Posterior vena cava (tissue), 2 donors: ENCODE measurements around the gene PPARA. TPM values are rescaled to one million over a fixed set of nuclear protein-coding genes. Genes with fewer than 3 reads are reported as not detected.
A peak's percentile ranks its signal among the peaks of the same experiment; 100 is the strongest.
"Not testable (repeated sequence)": the region's sequence is repeated elsewhere in the genome, so short reads cannot be mapped to it uniquely, and the experiment has no call there.

Experiments used
- DNase-seq: peaks from one replicate; pipeline ENCODE4 v3.0.0-alpha.2; 2020; ENCODE audit warnings: low spot score
- intact Hi-C, 2 donors: fragments of 100-400 bp; cut with DNase I; formaldehyde crosslinking; loops; one replicate each; pipeline versions ENCODE4 v1.14.1 to v1.14.2; 2022 to 2023
- total RNA-seq, 2 donors: library from RNA; stranded (reverse); fragmentation: NEBNext Ultra II Directional; extraction: Animal tissue kit (Norgen Biotek cat#: 25700); gene quantifications; one replicate each; pipeline ENCODE4 v1.2.1, GENCODE V29; 2021
- donor health status: DM: yes; HTN: yes; CAD: no.
- donor health status: DM: yes; HTN: yes; CAD: no.

Gene PPARA
- total RNA-seq, 2 donors from 2014 or later = 22.8 to 27.7 TPM

GRCh38 chr22:46137218-46137766 is 13.0 kb upstream of the PPARA start:
- intact Hi-C loops = no loop called here
- DNase-seq = no peak

- intact Hi-C loops = no loop called here
- DNase-seq = no peak
These were observed 12.1 kb upstream of the PPARA start for GRCh38 chr22:46138058-46138797.

GRCh38 chr22:46139417-46139816 is 10.9 kb upstream of the PPARA start:
- DNase-seq = peak; percentile 84
- intact Hi-C loops = not testable (repeated sequence)

GRCh38 chr22:46139895-46140350 is 10.4 kb upstream of the PPARA start:
- intact Hi-C loops = no loop called here
- DNase-seq = peak; percentile 85

- no peak for DNase-seq
- intact Hi-C loops = no loop called here
These were observed 9.1 kb upstream of the PPARA start for GRCh38 chr22:46140989-46141928.

- no peak for DNase-seq
- intact Hi-C loops = no loop called here
These were observed 7.5 kb upstream of the PPARA start for GRCh38 chr22:46142548-46143490.

- intact Hi-C loops = no loop called here
These were observed 6.7 kb upstream of the PPARA start for GRCh38 chr22:46143491-46144147.

GRCh38 chr22:46145361-46145851 is 4.9 kb upstream of the PPARA start:
- intact Hi-C loops = no loop called here
- DNase-seq = peak; percentile 68

More at GRCh38 chr22:46143491-46144147, 6.7 kb upstream of the PPARA start:
- DNase-seq = no peak

- intact Hi-C loops = no loop called here
- no peak for DNase-seq
These were observed 4.4 kb upstream of the PPARA start for GRCh38 chr22:46145896-46146295.

GRCh38 chr22:46146329-46146728 is 4.0 kb upstream of the PPARA start:
- DNase-seq = peak; percentile 7
- intact Hi-C loops = no loop called here

- peak; percentile 58 for DNase-seq
- intact Hi-C loops = no loop called here
These were observed 3.3 kb upstream of the PPARA start for GRCh38 chr22:46147061-46147460.

- peak; percentile 80 for DNase-seq
- intact Hi-C loops = no loop called here
These were observed 2.7 kb upstream of the PPARA start for GRCh38 chr22:46147471-46148267.

- intact Hi-C loops = no loop called here
- peak; percentile 49 for DNase-seq
These were observed 2.0 kb upstream of the PPARA start for GRCh38 chr22:46148336-46148735.

GRCh38 chr22:46148816-46149511 is 1.4 kb upstream of the PPARA start:
- intact Hi-C loops = no loop called here
- DNase-seq = peak; percentile 49

- DNase-seq = peak; percentile 86
- intact Hi-C loops = no loop called here
These were observed 753 bp upstream of the PPARA start for GRCh38 chr22:46149512-46150033.

GRCh38 chr22:46150655-46151477 is 540 bp downstream of the PPARA start:
- intact Hi-C loops = no loop called here

More at GRCh38 chr22:46150655-46151477, 540 bp downstream of the PPARA start:
- DNase-seq = peak; percentile 87
